GM21717 (cell line): ENCODE data around the gene RNF214.

Source experiments
- ATAC-seq: cut with Tn5 transposase; IDR thresholded peaks from one replicate; pipeline ENCODE4 v1.9.1; 2021; ENCODE audit warnings: mild to moderate bottlenecking, moderate library complexity; ENCODE audit not compliant: unreplicated experiment

The RNF214 gene

DNA sequence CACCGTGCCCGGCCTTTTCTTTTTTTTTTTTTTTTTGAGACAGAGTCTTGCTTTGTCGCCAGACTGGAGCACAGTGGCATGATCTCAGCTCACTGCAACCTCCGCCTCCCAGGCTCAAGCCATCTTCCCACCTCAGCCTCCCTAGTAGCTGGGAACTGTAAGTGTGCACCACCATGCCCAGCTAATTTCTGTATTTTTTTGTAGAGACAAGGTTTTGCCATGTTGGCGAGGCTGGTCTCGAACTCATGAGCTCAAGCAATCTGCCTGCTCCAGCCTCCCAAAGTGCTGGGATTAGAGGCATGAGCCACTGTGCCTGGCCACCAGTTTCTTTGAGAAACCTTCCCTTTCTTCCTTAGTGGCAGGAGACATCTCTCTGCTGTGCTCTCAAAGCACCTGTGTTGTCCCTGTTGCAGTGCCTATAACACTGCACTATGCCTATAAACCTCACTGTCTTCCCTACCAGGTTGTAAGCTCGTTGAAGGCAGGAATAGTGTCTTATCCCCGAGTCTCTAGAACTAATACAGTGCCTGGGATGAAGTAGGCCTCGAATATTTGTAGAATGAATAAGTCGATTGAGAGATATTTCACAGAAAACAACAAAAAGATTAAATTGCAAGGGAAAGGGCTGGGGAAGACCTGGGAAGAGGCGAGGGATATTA lies 19.6 kb upstream of the RNF214 start:
- no peak for ATAC-seq

GRCh38 chr11:117214404-117215110 lies 17.9 kb upstream of the RNF214 start:
- ATAC-seq = no peak

GRCh38 chr11:117217141-117218084 lies 15.1 kb upstream of the RNF214 start:
- no peak for ATAC-seq

GRCh38 chr11:117218133-117218915 lies 14.1 kb upstream of the RNF214 start:
- no peak for ATAC-seq

- no peak for ATAC-seq
Observed at GRCh38 chr11:117219001-117219400, 13.5 kb upstream of the RNF214 start.

GRCh38 chr11:117219455-117219854 lies 13.0 kb upstream of the RNF214 start:
- no peak for ATAC-seq

GRCh38 chr11:117219995-117220394 lies 12.5 kb upstream of the RNF214 start:
- ATAC-seq = no peak

DNA sequence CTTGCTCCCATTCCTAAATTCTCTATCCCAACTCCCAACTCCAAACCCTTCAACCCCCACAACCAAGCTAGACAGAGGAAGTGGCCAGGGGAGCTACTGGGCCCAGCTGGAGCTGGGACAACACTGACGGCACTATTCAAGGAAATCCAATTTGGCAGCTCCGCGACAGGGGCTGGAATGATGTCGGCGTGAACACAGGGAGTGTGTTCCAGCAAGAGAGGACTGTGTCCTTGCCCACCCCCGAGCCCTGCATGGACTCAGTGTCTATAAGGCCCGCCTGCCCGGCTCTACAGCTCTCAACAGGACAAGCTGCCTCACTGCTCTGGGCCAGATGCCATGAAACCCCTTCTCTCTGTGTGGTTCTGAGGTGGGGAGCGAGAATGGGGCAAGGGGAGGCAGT lies 11.9 kb upstream of the RNF214 start:
- ATAC-seq = no peak

GRCh38 chr11:117220999-117221774 lies 11.3 kb upstream of the RNF214 start:
- no peak for ATAC-seq

DNA sequence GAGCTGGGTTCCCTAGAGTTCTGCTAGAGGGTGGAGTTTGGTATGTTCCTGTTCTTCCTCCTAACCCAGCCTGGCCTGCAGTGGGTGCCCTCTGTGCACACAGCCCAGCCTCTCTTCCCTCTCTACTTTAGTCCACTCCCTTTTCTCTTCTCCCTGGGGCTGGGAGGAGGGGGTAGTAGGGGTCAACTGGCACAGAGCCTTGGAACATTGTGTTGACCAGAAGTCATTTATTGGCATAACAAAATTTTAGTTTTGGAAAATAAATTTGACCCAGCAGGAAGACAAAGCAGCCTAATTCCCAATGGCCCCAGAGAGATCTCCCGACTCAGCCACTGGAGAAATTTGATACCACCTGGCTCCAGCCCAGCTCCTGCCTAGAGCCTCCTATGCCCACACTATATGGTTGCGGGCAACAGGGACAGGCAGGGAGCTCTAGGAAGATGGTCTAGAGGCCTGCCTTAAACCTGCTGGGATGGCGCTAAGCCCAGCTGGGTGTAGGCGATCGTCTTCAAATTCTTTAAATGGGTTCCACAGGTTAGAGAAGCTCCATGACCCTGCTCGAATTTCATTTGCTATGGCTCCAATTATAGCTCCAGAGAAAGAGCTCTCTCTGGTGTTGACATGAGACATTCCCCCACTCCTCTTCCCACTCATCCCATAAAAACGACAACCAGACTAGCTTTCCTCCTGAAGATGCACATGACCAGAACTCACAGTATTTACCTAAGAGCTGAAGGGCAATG lies 10.5 kb upstream of the RNF214 start:
- ATAC-seq = no peak

DNA sequence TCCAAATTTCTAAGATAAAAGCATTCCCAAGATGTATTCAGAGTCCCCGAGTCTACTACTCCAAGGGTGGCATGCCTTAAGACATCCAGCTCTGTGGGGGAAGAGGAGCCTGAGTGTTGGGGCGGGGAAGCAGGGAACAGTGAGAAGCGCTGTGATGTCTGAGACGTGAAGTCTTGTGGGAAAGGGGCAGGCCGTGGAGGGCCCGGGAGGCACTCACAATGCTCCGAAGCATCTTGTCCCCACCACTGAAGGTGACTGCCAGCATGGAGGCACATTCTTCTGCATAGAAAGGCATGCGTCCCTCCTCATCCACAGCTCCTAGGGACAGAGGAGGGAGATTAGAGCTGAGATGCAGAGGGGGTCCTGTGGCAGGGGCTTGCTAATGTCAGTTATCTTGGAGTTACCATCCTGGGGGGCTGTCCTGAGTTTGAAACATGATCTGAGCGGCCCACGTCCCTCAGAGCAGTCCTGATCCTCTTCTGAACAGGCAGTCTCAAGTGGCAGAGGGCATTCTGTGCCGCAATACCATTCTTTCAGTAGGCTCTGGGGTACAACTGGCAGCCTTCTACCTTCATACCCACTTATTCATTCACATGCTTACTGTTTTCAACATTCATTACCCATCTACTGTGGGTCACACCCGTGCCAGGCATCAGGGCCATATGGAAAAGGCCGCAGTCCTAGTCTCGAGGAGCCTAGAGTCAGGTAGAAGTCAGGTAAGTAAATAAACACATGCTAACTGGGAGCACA lies 9.3 kb upstream of the RNF214 start:
- no peak for ATAC-seq

GRCh38 chr11:117223741-117224689 lies 8.5 kb upstream of the RNF214 start:
- ATAC-seq = no peak

DNA sequence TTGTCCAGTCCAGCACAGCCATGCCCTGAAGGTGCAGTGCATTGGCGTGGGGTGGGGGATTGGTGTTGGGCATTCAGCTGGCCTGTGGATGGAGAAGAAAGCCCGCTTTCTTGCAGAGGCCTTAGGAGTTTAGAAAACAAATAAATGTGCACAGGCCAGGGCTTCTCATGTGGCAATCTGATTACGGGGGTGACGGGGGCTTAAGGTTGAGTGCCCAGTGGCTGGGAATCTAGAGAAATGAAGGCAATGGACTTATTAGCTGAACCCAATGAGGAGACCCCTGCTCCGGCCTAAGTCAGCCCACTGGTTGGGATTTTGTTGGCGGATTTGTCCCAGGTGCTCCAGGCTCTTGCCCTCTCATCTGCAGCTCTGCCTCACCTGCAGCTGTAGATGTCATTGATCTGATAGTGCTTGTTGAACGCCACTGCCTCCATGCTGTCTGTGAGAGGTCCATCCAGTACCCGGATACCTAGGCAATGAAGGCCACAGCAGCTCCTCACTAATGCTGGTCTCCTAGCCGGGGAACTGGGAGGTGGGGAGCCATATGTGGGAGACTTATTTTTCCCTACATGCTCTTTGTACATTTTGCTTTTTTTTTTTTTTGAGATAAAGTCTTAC lies 6.8 kb upstream of the RNF214 start:
- ATAC-seq = no peak

DNA sequence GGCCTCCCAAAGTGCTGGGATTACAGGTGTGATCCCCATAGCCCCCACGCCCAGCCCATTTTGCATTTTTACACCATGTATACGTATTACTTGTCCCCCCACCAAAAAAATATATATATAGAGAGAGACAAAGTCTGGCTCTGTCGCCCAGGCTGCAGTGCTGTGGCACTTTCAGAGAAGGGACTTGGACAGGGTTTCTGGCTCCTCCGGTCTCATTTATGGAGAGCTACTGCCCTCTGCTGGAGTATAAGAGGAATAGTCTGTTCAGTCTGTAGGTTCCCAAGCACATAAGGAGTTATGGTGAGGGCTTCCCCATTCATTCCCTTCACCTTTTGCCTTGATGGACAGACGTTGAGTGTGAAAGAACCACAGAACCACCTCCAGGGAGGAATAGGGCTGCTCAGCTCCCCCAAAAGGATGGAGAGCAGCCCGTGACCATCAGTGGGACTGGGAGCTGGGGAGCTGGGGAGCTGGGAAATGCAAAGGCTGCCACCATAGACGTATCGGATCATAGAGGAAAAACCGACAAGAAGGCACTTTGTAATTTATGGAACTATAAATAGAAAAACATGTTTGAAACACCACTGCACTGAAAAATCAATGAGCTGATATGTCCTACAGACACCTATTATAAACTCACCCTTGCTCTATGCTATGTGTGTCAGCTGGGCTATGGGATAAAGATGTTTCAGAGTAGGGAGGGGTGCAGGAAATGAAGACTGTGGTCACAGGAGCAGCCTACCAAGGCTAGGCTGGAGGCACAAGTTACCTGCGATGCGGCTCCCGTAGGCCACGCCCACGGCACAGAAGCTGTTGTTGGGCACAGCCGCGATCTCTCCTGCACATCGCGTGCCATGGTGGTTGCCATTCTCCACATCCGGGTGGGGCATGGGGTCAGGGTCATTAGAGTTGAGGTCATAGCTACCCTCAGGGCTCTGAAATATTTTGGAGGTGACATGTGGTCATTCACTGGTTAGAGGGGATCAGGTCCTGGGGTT lies 5.8 kb upstream of the RNF214 start:
- ATAC-seq = no peak

DNA sequence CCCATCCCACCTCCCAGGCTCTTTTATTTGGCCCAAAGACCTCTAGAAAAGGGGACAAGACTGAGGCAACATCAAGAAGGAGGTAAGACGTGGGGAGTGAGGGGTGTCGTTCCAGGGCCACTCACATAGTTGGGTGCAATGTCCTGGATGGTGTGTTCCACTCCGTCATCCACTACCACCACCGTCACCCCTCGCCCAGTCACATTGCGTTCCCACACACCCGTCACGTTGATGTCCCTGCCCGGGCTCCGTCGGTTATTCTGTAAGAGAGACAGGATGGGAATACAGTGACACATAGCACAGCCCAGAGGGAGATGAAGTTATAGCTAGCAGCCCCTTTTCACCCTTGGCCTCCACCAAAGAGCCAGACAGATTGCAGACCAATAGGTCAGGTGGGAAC lies 4.4 kb upstream of the RNF214 start:
- no peak for ATAC-seq

- no peak for ATAC-seq
Observed at GRCh38 chr11:117229411-117229810, 3.1 kb upstream of the RNF214 start.
